Stimulated activated CD4-positive, alpha-beta T cell treated with anti-CD3 and anti-CD28 coated beads, Interleukin-12 subunit alpha, Interleukin-12 subunit beta, amount 100 ng/mL, for 24 hours (primary cell): Measurements from ENCODE around the gene ARHGAP30.

Experiments used
- DNase-seq, 2 experiments: peaks; one replicate each; pipeline ENCODE4 v3.0.0-alpha.2; 2020; ENCODE audit warnings: low read depth in 2 of 2

Gene ARHGAP30

DNA sequence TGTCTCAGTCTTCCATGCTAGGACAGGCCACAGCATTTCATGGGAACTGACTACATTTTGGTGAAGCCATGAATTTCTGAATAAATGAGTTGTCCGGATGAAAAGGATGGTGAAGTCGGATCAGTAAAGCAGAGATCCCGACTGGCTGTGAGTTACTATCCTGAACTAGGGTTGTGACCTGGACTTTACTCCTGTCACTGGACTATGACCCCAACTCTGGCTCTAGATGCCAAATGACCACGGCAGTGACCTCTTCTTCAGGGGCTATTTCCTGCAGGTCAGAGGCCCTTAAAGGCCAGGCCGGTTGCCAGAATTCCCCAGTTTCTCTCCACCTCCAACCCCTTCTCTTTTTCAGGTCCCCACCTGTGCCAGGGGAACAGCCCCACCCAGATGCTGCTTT, 21.4 kb upstream of the ARHGAP30 start:
- no peak for DNase-seq

DNA sequence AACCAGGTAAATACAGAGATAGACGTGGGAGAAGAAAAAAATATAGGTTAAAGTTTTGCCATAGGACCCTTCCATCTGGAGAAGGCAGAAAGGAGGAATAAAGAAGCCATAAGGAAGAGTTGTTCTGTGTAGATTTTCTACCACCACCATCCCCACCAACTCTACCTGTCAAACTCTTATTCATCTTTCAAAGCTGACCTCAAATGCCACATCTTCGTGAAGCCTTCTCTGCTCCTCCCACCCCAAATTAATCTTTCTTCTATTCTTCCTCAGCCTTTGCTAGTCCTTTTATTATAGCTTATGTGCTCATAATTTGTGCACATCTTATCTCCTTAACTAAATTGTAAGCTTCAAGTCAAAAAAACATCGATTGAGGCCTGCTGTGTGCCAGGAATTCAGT, 20.9 kb upstream of the ARHGAP30 start:
- no peak for DNase-seq

DNA sequence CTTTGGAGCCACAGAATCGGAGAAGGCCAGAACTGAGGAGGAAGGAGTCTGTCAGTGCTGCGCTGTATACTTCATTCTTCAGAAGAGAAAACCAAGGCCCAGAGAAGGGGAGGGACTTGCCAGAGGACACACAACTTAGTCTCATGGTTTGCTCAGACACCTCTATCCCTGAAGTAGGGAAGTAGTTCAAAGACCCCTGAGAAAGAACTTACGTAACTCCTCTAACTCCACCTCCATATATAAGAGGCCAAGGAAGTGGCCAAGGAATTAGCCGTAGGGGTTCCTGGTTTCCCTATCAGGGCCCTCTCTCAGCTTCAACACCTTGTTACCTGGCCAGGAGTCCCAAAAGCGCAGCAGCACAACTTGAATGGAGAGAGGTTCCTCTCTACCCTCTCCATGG, 20.2 kb upstream of the ARHGAP30 start:
- no peak for DNase-seq

DNA sequence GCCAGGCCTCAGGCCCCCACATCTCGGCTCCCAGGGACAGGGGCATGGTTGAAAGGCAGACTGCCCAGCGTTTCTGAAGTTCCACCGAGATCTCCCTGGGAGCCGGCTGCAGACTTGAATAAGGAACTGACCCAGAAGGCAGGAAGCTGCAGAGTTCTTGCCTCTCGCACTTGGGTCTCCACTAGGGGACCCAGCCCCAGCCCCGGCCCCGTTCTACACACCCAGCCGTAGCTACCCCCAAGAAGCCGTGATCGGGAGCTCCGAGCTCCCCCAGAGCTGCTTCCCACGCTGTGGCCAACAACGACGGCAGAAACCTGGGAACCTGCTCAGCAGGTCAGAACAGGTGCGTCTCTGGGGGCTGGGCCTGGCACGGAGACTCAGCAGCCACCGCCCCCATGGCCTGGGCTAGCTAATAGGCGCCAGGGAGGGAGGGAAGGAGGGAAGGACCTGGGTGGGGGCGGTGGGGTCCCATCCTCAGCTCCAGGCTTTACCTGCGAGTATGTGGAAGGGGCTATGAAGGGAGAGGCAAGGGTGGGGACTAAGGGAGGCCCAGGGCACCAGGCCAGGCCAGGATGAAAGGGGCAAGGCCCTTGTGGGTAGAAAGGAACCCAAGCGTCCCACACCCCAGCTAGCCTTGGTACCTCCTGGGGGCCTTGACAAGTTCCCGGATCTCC, 19.7 kb upstream of the ARHGAP30 start, which contains the start of gene NECTIN4:
Gene NECTIN4, minus strand, starts transcription at position 308 of the 674 bp plus-strand sequence. Its CDS starts 262 bp downstream, at position 46.
- DNase-seq, result no peak

DNA sequence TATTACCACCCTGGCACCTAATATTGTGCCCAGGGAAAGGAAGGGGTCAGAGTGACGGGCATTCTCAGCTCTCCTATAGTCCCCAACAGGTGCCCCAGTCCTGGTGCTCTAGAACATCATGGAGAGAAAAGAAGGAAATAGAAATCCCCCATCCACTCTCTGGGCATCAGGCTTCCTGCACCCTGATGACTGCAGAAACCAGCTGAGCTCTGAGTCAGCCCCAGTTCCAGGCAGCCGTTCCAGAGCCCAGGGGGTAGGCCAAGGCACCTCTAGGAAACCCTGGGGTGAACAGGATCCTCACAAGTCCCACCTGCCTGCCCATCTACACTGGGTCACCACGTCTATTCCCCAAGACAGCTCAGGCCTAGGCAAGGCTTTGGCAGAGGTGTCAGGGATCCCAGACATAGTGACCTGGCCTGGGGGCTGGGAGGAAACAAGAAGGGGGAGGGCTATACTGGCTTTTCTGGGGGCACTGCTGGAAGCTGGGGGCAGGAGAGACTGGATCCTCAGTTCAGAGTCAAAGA, 19.0 kb upstream of the ARHGAP30 start:
- DNase-seq, result no peak

DNA sequence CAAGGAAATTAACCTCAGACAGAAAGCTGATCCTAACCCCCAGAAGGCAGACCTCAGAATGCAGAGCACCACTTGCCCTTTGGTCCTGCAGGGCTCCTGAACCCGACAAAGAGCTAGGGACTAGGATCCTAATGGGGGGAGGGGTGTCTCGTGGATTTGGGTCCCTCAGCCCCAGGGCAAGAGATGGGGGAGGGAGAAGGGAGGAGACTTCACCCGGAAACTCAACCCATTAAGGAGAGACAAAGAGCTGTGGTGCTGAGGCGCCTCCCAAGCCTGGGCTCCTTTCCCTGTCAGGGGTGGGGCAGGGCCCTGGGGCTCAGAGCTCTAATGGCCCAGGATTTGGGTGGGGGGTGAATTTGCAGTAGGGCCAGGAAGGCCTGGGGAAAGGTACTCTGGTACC, 16.8 kb upstream of the ARHGAP30 start:
- no peak for DNase-seq

DNA sequence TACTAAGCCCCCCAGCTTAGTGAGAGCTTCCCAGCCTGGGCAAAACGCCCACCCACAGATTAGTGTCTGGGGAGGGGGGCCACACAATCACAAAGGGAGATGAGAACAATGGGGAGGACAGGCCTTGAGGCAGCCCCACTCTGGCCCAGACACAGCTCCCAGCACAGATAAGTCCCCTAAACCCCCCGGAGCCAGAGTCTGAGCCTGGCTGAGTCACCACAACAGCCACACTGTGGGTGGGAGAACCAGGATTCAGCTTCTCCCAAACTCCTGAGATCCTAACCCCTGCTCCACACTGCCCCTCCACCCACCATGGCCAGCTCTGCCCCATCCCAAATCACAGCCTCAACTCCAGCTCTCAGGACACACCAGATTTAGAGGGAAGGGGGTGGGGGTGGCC, 15.5 kb upstream of the ARHGAP30 start:
- DNase-seq, result no peak

DNA sequence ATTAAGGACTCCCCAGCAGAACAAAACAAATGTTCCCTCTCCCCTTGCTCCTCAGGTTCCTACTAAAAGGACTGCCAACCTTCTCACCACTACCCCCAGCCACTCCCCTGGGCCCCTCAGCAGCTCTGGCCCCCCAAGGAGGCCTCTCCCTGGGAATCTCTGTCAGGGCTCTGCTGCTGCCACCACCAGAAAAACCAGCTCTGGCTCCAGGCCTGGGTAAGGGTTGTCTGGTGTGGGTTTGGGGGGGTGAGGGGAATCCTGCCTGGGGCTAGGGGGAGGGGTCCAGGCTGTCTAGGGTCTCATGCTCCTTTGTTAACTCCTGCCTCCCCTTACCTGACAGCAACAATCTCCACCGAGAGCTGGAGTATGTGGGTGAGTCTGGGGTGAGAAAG, 14.9 kb upstream of the ARHGAP30 start:
- DNase-seq, result no peak

DNA sequence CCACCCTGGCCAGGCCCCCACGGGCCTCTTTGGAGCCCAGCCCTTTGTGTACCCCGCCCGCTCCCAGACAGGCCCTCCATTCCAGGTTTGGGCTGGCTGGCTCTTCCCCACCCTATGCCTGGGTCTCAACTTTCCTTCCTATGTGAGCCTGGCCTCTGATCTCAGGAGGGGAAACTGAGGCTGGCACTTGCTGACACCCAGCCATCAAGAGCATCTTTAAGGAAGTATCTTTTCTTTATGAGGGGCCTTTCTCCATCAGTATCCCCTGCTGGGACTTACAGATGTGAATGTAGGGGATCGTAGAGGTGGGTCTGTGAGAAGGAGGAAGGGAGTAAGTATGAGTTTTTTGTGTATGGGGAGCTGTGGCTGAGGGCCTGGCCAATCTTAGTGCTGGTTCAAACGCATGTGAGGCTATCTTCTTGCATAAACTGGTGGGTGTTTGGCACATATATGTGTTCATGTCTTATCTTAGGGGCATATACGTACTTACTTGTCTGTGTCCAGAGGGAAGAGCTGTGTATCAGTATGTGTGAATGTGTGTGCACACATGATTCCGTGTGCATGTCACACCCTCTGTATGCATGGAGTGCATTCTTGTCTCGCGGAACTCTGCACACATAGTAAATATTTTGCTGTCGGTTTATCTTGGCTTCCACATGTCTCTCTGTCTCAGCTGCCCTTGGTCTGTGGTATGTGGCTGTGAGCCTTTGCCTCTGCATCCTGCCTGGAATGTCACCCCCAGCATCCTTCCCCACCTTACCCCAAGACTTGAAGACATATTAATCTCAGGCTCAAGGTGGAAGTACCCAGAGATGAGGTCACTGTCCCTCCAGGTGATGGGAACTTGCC, 14.3 kb upstream of the ARHGAP30 start:
- no peak for DNase-seq

DNA sequence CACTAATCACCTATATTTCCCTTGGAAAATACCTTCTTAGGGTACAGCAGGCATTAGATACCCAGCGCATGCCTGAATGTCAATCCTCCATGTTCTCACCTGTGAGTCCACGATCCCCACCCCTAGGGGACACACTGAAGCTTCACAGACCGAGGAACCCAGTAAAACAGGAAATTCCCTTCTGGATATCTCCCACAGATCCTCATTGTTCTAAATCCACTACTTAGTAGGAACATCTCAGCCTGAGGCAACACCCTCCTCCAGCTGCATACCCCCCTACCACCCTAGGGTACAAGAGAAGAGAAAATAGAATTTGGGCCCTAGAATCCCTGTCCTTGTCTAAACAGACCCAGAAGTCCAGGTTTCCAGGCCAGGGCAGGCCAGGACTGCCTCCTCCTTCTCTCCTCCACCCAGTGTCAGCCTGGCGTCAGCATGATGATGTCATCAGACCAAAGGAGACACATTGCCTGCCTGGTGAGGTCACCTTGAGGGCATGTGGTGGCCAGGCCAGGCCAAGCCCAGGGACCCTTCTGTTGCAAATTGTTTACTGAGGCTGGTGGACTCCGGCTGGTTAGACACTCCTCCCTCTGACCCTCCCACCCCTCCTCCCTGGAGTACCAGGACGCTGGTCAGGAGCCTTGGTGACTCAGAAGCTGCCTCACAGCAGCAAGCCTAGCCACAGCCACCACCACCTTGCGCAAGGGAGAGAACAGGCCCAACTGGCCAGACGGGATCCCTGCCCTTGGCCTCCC, 13.5 kb upstream of the ARHGAP30 start:
- no peak for DNase-seq

DNA sequence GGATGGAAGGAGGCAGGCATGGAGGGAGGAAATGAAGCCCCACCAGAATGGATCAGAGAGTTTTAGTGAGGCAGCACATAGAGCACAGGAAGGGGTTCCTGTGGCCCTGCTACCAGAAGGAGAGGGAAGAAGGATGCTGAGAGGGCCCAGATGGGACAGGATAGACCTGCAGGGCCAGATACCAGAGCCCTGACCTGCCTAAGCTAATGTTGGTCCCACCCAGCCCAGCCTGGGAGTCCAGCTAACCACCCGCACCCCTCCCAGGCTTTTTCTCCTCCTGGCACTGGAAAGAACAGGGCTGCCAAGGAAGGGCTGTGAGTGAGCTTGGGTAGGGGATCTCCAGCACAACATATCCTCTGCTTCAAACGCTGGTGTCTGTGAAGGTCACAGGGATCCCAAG, 12.8 kb upstream of the ARHGAP30 start:
- DNase-seq, result no peak

DNA sequence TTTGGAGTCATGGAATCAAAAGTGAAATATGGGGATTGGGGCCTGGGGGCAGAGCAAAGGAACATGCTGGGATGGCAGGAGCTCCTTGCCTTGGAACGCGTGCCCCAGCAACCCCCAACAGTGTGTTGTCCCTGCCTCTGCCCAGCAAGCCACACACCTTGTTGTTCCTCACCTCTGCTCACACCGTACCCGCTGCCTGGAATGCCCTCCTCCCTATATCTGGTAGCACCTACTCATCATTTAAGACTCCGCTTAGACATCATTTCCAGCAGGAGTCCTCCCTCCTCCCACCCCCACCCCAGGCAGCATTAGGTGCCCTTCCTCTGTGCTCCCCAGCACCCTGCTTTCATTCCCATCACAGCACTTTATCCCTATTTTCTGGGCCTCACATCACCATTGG, 11.8 kb upstream of the ARHGAP30 start:
- no peak for DNase-seq

DNA sequence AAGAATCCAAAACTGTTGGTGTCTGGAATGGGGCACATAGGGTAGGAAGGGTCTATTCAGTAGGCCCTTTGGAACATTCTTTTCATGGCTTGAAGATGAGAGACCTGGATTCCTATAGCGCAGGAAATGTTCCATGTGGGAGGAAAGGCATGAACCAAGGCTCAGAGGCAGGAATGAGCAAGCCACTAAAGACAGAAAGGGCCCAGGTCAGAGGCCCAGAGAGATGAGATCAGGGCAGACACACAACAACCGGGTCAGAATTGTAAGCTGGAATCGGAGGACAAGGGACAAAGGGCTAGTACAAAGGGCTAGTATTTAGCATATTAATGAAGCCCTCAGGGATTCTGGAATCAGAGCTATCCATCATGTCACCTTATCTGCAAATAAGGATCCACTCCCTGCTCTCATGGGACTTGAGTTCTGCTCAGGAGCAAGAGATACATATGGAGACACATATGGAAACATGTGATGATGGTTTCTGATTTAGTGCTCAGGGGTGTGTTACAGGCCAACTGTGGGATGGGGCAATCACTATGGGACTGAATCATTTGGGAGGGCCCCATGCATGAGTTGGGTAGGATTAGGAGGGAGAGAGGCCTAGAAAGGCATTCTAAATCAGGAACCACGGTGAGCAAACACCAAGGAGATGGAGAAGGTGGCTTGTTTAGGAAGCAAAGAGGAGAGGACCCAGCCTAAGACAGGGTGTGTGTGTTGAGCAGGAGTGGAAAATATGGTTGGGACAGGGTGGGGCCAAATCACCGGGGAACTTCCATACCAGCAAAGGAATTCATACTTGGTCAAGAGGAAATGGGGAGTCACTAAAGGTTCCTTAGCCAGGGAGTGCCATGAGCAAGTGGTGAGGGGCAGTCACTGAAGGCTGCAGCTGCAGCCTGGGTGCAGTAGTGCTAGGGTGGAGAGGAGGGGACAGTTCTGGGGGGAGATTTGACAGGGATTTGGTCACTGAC, 11.0 kb upstream of the ARHGAP30 start:
- DNase-seq, result no peak

DNA sequence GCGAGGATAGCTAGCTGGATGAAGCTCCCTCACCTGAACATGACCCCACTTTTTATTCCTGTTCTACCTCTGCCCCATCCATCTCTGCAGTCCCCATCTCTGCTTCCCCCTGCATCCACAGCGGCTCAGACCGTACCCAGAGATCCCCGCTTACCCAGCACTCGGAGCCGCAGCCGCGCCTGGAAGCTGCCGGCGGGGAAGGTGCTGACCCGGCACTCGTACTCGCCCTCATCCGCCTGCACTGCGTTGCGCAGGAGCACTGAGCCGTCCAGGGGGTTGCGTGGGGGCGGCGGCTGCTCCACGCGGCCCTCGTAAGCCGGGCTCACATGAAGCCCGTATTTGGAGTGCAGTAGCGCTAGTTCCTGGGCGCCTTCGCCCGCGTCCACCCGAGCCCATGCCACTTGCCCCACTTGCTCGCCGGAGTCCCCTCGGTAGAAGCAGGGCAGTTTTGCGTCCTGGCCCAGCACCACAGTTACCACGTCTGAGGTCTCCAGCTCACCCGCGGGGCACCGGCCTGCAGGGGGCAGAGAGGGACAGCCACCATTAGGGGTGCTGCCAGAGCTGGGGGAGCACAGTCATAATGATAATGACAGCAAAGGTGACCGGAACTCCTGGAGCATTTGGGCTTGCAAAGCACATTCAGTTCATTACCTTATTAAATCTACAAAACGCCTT, 9.9 kb upstream of the ARHGAP30 start:
- no peak for DNase-seq

DNA sequence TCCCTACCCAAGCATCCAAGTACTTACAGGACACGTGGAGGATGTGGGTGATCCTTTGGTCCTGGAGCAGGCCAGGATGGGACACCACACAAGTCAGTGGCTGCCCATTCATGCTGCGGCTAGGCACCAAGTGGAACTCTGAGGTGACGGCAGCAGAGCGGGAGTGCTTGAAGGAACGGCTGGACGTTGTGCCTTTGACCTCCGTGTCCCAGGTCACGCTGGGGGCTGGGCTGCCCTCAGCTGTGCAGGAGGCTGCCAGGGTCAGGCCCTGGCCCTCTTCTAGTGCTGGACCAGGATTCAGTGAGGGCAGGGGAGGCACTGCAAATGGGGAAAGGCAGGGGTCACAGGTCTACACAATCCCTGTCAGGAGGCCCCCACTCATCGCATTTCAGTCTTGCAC, 7.7 kb upstream of the ARHGAP30 start:
- no peak for DNase-seq

DNA sequence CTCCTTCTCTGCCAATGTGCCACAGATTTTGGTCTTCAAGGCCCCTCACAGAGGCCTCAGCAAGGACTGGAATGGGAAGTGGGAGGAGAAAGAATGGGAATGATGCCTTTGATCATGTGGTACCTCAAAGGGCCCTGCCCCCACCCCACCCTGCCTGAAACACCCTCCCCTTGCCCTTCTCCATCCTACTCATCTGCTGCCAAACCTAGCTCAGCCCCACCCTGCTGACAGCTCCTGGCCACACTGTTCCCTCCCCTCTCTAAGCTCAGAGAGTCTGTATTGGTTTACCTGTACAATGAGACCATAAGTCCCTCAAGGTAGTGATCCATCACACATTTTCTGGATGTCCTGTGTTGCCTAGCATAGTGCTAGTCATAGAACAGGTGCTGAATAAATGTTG, 6.7 kb upstream of the ARHGAP30 start:
- no peak for DNase-seq

DNA sequence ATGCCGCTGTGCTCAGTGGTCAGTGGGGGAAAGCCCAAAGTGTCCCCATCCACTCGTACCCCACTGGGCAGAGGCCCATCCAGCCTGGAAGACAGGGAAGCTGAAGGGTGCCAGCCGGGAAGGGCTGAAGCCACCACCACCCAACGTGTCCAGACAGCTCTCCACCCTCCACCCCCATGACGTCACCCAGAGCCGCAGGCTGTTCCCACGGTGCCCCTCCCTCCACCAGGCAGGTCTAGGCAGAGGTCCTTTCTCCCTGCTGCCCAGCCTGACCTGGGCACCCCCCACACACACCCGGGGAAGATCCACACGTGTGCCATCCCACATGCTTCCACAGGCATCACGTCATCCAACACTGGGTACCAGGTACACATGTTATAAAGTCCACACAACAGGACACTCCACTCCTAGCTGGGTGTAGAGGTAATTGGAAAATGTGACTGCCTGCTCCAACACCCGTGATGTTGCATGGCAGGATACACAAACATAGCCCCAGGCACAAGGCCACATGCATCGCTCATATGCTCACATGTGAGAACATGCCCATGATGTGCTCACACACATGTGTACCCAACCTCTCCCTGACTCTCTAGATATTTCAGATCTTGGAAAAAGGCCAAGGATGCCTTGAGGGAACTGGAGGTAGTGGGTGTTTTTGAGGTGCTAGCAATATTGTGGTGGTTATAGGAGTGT, 5.1 kb upstream of the ARHGAP30 start:
- no peak for DNase-seq

DNA sequence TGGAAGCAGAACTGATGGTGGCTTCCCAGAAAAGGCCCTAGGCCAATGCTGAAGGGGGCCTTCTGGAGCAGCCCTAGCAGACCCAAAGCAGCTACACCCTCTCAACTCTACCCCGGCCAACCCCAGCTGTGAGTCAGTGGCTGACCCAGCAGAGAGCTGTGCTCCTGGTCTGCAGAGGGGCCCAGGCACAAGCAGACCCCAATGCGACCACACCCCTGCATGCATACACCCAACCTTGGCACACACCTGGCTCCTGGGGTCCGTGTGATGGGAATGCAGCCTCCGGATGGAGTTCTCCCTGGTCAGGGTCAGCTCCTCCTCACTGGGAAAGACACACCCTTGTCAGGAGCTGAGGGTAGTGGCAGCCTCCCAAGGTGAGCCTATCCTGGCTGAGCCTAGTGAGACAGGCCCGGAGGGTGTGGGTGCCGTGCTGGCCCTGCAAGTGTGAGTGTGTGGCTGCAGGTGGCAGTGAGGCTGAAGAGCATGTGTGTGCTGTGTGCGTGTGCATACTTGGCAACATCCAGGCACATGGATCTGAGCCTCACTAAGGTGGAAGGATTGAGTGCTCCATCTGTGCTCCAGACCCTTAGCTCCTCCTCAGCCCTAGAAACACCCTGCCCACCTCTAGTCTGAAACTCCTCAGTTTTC, 3.9 kb upstream of the ARHGAP30 start:
- DNase-seq, result no peak

DNA sequence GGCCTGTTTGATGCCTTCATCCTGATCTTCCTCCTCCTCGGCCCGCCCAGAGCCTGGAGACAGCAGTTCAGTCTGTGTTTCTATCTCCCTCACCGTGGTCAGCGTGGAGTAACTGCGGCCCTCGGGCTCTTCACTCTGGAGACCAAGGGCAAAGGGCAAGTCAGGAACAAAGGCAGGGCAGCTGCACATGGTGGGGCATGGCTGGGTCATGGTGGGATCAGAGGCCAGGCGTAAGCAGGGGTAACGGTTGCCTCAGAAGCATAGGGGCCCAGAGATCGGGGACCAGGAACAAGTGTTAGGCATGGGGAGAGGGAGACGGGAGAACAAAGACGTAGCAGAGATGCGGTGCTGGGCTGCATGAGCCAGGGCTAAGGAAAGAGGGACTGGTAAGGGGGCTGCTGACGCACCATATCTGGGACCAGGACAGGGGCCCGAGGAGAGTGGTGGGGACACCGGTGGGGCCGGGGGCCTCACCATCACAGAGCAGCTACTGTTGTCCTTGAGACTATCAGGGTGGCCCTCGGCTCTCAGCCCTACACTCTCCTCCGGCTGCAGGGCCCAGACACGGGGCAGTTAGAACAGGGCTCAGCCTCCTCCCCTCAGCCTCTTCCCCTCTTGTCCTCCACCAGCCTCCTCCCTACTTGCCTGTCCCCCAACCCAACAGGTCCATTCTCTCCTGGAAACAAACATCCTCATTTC, 3.2 kb upstream of the ARHGAP30 start:
- no peak for DNase-seq
